Measurements from ENCODE around the gene PDCD4.

- TF ChIP-seq CTCF (IDR thresholded peaks at IDR 0.05 in 2 of 3, conservative IDR thresholded peaks at IDR 0.05 in 1 of 3; ENCODE audit: borderline replicate concordance in 1 of 3, insufficient read depth in 1 of 3, low read depth in 2 of 3, low read length in 2 of 3) (no peak), POLR2A (IDR thresholded peaks at IDR 0.05; ENCODE audit: borderline replicate concordance, extremely low read depth, insufficient read depth, insufficient read length) (no peak), ATF3 (IDR thresholded peaks at IDR 0.05) (no peak), POLR2AphosphoS5 (IDR thresholded peaks at IDR 0.05; ENCODE audit: low read depth, low read length) (no peak), RAD21 (IDR thresholded peaks at IDR 0.05; ENCODE audit: low read depth) (no peak), EZH2 (IDR thresholded peaks at IDR 0.05) (no peak), EZH2phosphoT487 (IDR thresholded peaks at IDR 0.05; ENCODE audit: borderline replicate concordance) (no peak), CEBPB (IDR thresholded peaks at IDR 0.05; ENCODE audit: low read depth) (no peak), SP1 (IDR thresholded peaks at IDR 0.05; ENCODE audit: low read depth) (no peak), MAX (IDR thresholded peaks at IDR 0.05) (no peak), SIN3A (IDR thresholded peaks at IDR 0.05; ENCODE audit: low read depth) (no peak)
Measured at GRCh38 chr10:110885932-110886674, 14.4 kb downstream of the PDCD4 start.

All from HCT116 (cell line).